ENCODE data around the gene FUZ.
"Not testable (repeated sequence)": the region's sequence is repeated elsewhere in the genome, so short reads cannot be mapped to it uniquely, and the experiment has no call there.

FUZ gene

DNA sequence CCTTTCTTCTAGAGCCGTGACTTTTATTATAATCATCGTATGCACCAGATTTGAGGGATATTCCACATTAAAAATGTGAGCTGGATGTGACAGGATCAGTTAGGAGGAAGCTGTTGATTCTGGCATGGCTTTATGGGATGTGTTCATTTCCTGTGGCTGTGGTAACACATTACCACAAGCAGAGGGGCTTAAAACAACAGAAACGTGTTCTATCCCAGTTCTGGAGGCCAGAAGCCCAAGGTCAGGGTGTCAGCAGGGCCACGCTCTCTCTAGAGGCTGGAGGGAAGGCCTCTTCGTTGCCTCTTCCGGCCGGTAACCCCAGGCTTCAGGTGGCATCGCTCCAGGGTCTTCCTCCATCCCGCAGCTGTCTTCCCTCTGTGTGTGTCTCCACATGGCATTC is 19.5 kb upstream of the FUZ start:
- no peak for DNase-seq (ENCODE audit: low read depth, low spot score)

GRCh38 chr19:49831592-49831991 is 18.5 kb upstream of the FUZ start:
- no peak for DNase-seq (ENCODE audit: low read depth, low spot score)

GRCh38 chr19:49830766-49831165 is 17.7 kb upstream of the FUZ start:
- DNase-seq (ENCODE audit: low read depth, low spot score) = no peak

GRCh38 chr19:49829721-49830120 is 16.6 kb upstream of the FUZ start:
- no peak for DNase-seq (ENCODE audit: low read depth, low spot score)

DNA sequence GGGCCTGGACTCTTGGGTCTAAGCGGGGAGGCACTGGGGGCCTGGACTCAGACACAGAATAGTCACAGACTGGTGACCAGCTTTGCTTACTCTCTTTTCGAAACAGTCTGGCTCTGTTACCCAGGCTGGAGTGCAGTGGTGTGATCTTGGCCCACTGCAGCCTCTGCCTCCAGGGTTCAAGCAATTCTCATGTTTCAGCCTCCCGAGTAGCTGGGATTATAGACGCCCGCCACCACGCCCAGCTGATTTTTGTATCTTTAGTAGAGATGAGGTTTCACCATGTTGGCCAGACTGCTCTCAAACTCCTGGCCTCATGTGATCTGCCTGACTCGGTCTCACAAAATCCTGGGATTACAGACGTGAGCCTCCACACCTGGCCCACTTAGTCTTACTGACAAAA is 16.1 kb upstream of the FUZ start:
- DNase-seq (ENCODE audit: low read depth, low spot score) = no peak

DNA sequence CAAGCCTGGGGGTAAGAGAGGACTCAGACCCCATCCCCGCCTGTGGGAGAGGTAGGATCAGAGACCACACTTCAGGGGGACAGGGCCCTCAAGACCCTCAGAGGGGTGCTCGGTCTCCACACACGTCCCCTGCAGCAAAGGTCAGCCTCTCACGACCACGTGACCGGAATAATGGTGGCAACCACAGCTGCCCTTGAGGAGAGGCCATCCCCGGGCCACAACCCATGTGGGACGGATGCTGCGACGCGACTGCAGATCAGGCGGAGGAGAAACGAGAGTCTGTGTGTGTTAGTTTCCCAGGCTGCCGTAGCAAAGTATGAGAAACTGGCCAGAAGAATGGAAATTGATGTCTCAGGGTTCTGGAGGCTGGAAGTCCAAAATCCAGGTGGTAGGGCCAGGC is 13.9 kb upstream of the FUZ start:
- no peak for DNase-seq (ENCODE audit: low read depth, low spot score)

- no peak for DNase-seq (ENCODE audit: low read depth, low spot score)
Measured at GRCh38 chr19:49824662-49825061, 11.6 kb upstream of the FUZ start.

DNA sequence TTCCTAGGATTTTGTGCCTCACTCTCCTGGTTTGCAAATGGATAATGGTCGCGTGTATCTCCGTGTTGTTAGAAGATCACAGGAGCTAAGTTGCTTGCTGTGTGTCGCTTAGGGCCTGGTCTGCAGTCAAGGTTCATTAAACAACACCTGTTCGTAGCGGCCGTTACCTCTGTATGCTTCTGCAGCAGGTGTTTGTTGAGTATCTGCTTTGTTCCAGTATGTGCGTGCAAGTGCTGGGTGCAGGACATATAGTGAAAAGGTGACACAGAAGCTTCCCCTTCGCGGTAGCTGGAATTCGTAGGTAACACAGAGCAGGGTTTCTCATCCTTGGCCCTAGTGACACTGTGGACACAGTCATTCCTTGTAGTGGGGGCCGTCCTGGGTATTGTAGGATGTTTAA is 10.4 kb upstream of the FUZ start:
- DNase-seq (ENCODE audit: low read depth, low spot score) = no peak

DNA sequence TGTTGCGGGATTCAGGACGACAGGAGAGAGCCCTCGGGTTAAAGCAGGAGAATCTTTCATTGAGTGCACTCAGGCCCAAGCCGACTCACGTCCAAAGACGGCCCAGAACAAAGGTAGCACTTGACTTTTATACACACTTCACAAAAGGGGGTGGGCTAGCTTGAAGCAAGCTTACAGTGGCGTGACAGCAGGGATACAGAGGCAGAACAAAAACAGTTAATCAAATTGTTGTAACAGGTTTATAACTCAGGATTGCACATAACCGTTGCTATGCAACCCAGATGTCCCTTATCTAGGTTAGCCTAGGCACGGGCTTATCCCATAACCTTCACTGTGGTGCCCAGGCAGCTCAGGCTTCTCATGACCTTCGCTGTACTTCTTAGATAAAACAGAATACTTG is 7.0 kb upstream of the FUZ start:
- no peak for DNase-seq (ENCODE audit: low read depth, low spot score)

DNA sequence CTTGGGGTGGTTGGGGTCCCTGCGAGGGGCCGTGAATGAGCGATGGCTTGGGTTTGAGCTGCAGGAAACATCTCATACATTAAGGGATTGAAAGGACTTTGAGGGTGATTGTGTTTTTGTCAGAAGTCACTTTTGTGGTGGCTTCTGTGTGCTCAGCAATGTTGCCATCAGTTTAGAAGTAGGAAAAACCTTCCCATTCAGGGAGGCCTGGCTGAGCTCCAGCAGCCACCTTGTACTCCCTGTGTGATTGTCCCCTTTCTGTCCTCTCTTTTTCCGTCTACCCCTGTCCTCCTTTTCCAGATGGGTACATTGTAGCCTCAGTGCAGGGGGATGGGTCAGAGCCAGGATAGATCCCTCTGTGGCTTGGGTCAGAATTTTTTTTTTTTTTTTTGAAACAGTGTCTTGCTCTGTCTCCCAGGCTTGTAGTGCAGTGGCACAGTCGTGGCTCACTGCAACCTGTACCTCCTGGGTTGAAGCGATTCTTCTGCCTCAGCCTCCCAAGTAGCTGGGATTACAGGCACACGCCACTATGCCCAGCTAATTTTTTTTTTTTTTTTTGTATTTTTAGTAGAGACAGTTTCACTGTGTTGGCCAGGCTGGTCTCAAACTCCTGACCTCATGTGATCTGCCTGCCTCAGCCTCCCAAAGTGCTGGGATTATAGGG is 6.5 kb upstream of the FUZ start:
- not testable (repeated sequence) for DNase-seq (ENCODE audit: low read depth, low spot score)

DNA sequence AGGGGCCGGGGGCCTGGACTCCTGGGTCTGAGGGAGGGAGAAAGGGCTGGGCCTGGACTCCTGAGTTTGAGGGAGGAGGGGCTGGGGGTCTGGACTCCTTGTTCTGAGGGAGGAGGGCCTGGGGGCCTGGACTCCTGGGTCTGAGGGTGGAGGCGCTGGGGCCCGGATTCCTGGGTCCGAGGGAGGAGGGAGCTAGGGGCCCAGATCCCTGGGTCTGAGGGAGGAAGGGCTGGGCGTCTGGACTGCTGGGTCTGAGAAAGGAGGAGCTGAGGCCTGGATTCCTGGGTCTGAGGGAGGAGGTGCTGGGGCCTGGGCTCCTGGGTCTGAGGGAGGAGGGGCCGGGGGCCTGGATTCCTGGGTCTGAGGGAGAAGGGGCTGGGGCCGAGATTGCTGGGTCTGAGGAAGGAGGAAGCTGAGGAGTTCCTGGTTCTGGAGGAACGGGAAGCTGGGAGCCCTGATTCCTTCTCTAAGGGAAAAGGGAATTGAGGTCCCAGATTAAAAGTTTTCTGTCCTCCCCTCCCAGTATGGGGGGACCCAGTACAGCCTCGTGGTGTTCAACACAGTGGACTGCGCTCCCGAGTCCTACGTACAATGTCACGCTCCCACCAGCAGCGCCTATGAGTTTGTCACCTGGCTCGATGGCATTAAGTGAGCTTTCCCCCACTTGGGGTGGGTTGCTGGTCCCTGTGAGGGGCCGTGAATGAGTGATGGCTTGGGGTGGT is 5.7 kb upstream of the FUZ start:
- no peak for DNase-seq (ENCODE audit: low read depth, low spot score)

GRCh38 chr19:49817964-49818648 is 5.0 kb upstream of the FUZ start, which contains the start of gene MED25:
TSS of gene MED25 (plus strand) at chr19:49818289. CDS start at chr19:49818342, 53 bp downstream.
- DNase-seq (ENCODE audit: low read depth, low spot score) = peak; percentile 63

GRCh38 chr19:49816590-49816989 is 3.5 kb upstream of the FUZ start:
- DNase-seq (ENCODE audit: low read depth, low spot score) = no peak

DNA sequence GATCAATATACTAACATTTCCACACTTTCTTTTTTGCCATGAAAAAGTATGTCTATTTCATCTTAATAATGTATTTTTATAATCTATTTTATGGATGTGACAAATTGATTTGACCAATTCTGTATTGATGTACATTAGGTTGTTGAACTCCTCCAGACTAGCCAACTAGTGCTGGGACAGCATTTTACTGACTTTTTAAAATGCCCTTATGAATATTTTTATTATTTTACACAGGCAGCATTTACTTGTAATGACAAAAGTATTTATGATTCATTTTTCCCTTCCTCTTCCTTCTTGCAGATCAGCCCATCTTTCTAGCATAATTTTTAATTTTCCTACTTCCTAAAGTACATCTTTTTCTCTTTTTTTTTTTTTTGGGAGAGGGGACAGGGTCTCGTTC is 918 bp upstream of the FUZ start:
- no peak for DNase-seq (ENCODE audit: low read depth, low spot score)

GRCh38 chr19:49812452-49812996 is 568 bp downstream of the FUZ start:
- DNase-seq (ENCODE audit: low read depth, low spot score) = no peak

DNA sequence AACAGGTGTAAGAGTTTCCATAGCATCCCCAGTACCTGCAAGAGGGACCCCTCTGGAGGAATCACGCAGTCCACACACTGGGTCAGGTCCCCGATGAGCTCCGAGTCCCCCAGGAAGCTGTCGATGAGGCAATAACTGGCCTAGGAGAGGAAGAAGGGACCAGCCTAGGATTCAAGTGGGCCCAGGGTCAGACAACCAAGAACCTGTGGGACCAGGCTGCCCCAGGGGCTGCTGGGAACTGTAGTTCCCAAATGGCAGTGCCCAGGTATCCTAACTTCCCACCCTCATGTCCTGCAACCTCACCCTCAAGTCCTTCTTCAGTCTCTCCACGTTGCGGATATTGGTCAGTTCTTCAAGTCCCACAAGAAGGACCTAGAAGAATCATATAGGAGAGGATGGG is 1.8 kb downstream of the FUZ start:
- DNase-seq (ENCODE audit: low read depth, low spot score) = no peak

GRCh38 chr19:49809941-49810389 is 3.1 kb downstream of the FUZ start:
- no peak for DNase-seq (ENCODE audit: low read depth, low spot score)

DNA sequence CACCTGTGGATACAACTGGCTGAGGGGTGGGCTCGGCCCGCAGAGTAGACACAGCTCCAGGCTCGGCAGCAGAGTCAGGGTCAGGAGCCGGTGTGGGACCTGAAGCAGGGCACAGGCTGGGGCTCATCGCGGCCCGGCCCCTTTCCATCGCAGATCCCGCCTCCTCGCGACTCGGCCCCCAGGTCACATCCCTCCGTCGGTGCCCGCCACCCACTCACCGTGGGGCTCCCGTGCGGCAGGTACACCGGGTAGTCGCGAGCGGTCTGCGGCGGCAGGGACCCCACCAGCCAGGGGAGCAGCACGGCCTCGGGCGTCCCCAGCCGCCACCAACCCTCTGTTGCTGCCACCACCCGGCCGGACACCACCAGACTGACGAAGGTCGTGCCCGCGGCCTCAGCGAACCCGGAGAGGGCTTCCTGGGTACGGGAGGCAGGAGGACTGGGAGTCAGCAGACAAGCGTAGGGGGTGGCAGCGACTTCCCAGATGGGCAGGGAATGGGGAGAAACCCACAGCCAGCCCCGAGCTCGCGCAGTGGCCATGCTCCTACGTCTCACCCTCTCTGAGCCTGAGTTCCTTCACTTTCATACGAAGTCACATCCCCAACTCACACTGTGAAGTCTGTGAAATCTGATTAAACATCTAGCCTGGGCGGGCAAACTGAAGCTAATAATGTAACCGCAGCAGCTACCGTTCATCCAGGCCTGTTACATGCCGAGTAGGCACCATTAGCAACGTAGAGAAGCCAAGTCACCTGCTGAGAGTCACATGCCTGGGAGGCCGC is 3.7 kb downstream of the FUZ start:
- no peak for DNase-seq (ENCODE audit: low read depth, low spot score)

- DNase-seq (ENCODE audit: low read depth, low spot score) = peak; percentile 68
Measured at GRCh38 chr19:49808711-49809159, 4.4 kb downstream of the FUZ start.

DNA sequence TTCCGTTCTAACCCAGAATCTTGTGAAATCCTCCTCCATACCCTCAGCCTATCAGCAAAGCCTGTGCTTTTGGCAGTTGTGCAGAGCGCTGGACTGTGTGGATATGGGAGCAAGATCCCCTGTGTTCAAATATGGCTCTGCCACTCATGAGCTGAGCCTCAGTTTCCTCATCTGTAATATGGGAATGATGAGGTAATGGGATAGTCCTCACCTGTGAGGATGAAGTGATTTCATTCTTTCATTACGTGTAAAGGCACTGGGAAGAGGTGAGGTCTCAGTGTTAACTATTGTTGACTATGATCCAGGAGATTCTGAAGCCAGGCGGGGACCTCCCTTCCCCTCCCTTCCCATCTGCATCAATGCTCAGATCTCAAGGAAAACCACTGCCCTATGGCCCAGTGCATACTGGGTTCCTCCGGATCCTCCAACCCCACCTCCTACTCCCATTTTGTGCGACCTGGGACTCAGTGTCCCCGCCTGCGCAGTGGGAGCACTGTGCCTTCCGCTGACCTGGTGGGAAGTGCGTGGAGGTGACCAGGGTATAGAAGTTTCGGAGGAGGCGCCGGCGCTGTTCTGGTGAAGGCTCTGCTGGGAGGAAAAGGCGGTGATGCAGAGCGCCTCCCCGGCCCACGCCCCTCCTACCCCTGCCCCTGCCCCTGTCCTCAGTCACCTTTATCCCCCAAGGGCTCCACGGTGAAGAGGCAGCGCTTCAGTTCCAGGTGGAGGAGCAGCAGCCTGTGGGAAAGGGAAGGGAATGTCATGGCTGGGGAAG is 5.0 kb downstream of the FUZ start:
- no peak for DNase-seq (ENCODE audit: low read depth, low spot score)
